NK-92 (cell line): Measurements from ENCODE around the gene CDH22.

Source experiments
- DNase-seq: peaks from one replicate; lab custom pipeline; 2025; ENCODE audit not compliant: unreplicated experiment; lab: John Stamatoyannopoulos, UW

CDH22 gene

GRCh38 chr20:46308258-46309157 lies at the start of gene CDH22:
Gene CDH22, minus strand, starts transcription at chr20:46308498. Its CDS starts 57,204 bp downstream, at chr20:46251294.
- DNase-seq = no peak

GRCh38 chr20:46357030-46357514 lies 48.8 kb upstream of the CDH22 start:
- no peak for DNase-seq

GRCh38 chr20:46356195-46357029 lies 48.1 kb upstream of the CDH22 start:
- no peak for DNase-seq

GRCh38 chr20:46355778-46356177 lies 47.5 kb upstream of the CDH22 start:
- DNase-seq = no peak

GRCh38 chr20:46354920-46355654 lies 46.8 kb upstream of the CDH22 start:
- DNase-seq = no peak

GRCh38 chr20:46354207-46354555 lies 45.9 kb upstream of the CDH22 start:
- DNase-seq = no peak

GRCh38 chr20:46353500-46354206 lies 45.4 kb upstream of the CDH22 start:
- no peak for DNase-seq

GRCh38 chr20:46352370-46352938 lies 44.2 kb upstream of the CDH22 start:
- no peak for DNase-seq

- DNase-seq = no peak
These were observed 43.2 kb upstream of the CDH22 start for GRCh38 chr20:46351357-46352058.

GRCh38 chr20:46350986-46351267 lies 42.6 kb upstream of the CDH22 start:
- no peak for DNase-seq

GRCh38 chr20:46350201-46350985 lies 42.1 kb upstream of the CDH22 start:
- no peak for DNase-seq

- DNase-seq = no peak
These were observed 41.4 kb upstream of the CDH22 start for GRCh38 chr20:46349742-46350056.

GRCh38 chr20:46349035-46349741 lies 40.9 kb upstream of the CDH22 start:
- no peak for DNase-seq

- no peak for DNase-seq
These were observed 39.8 kb upstream of the CDH22 start for GRCh38 chr20:46347841-46348803.

GRCh38 chr20:46346770-46347169 lies 38.5 kb upstream of the CDH22 start:
- no peak for DNase-seq

GRCh38 chr20:46344488-46345162 lies 36.3 kb upstream of the CDH22 start:
- no peak for DNase-seq

GRCh38 chr20:46343975-46344357 lies 35.7 kb upstream of the CDH22 start:
- DNase-seq = no peak
